SU-DHL-6 (cell line): ENCODE measurements around the gene CASS4.

Experiments used
- CTCF ChIP-seq: fragments of 200-600 bp; sonication (generic); IDR thresholded peaks from one replicate; pipeline ENCODE4 v1.5.1; 2017; ENCODE audit warnings: antibody characterized with exemption, mild to moderate bottlenecking, low read length, moderate library complexity; ENCODE audit not compliant: insufficient read depth, poor library complexity, severe bottlenecking
- EZH2phosphoT487 ChIP-seq: fragments of 200-600 bp; sonication (generic), shearing (Covaris generic); conservative IDR thresholded peaks from 2 replicates; pipeline ENCODE4 v1.6.1; 2018; ENCODE audit warnings: mild to moderate bottlenecking, antibody characterized with exemption, low read length, moderate library complexity, mixed read lengths

GRCh38 chr20:56439771-56440291 lies 27.8 kb downstream of the CASS4 start:
- TF ChIP-seq CTCF, result no peak
- no peak for TF ChIP-seq EZH2phosphoT487
